NT2/D1 (cell line): ENCODE data around the gene NR2C2.
"Not testable (repeated sequence)": the region's sequence is repeated elsewhere in the genome, so short reads cannot be mapped to it uniquely, and the experiment has no call there.

Experiments used
- DNase-seq: peaks from one replicate; pipeline ENCODE4 v3.0.0-alpha.2; 2011; ENCODE audit warnings: low read depth, low spot score
- H3K27me3 ChIP-seq: 2 replicates; pipeline ENCODE4 v1.6.0; 2011; ENCODE audit warnings: mild to moderate bottlenecking; ENCODE audit not compliant: insufficient read length, insufficient read depth
- H3K36me3 ChIP-seq: 2 replicates; pipeline ENCODE4 v1.6.1; 2011; ENCODE audit warnings: mild to moderate bottlenecking, low read length, mixed read lengths; ENCODE audit not compliant: insufficient read depth, insufficient read length
- H3K4me1 ChIP-seq: 2 replicates; pipeline ENCODE4 v1.5.1; 2011; ENCODE audit not compliant: insufficient read depth, insufficient read length
- H3K4me3 ChIP-seq: 2 replicates; pipeline ENCODE4 v1.5.1; 2011; ENCODE audit warnings: low read depth; ENCODE audit not compliant: insufficient read length
- H3K9ac ChIP-seq: 2 replicates; pipeline ENCODE4 v1.6.0; 2011; ENCODE audit warnings: low read depth; ENCODE audit not compliant: insufficient read length
- H3K9me3 ChIP-seq: 2 replicates; pipeline ENCODE4 v1.5.1; 2011; ENCODE audit warnings: mild to moderate bottlenecking, low read length; ENCODE audit not compliant: insufficient read depth
- SUZ12 ChIP-seq: IDR thresholded peaks from 2 replicates; pipeline ENCODE4 v1.6.1; 2011; ENCODE audit not compliant: insufficient read length, insufficient read depth; ENCODE audit errors: extremely low read depth
- YY1 ChIP-seq: IDR thresholded peaks from 2 replicates; pipeline ENCODE4 v1.6.1; 2011; ENCODE audit not compliant: insufficient read length, insufficient read depth
- ZNF274 ChIP-seq: IDR thresholded peaks from 2 replicates; pipeline ENCODE4 v1.6.1; 2011; ENCODE audit warnings: mild to moderate bottlenecking, low read depth, low read length

NR2C2 gene

DNA sequence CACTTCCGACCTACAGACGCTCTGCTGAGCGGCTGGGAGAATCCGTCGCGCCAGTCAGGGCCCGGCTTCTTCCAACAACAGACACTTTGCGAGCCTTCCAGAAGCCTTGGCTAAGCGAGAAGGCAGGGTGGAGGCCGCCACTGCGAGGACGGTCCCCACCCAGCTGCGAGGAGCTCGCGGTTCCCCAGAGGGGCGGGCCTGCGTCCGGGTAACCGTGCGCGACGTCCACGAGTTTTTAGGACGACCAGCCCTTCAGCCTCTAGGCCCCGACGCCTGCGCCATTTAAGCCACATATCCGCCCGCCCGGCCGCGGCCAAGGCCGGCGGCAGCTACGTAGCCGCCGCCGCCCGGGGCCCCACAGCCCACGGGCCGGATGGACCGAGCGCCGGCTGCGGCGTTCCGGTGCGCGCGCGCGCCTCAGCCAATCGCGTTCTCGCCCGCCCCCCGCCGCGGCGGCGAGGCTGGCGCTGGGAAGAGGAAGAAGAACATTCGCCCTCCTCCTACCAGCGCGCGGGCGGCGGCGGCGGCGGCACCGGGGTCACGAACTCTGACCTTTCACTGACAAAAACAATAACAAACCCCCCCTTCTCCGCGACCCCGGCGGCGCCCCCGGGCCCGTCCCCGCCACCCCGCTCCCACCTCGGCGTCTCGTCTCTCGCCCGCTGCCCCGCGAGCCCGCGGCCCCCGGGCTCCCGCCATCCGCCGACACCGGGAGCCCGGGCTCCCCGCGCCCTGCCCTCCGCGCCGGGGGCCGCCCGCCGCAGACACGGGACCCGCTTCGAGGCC lies at the start of gene NR2C2:
Gene NR2C2, plus strand, starts transcription at position 484 of the 786 bp plus-strand sequence. CDS start 56,332 bp downstream, outside the sequence.
- Histone ChIP-seq H3K9ac (peak within 1 kb of the TSS; percentile 96), H3K9me3 (no peaks in the 10 kb centered on the region), H3K4me1 (peaks cover 1% of the 10 kb centered on the region), H3K36me3 (peaks cover 44% of the 10 kb centered on the region), H3K4me3 (peak within 1 kb of the TSS; percentile 91), H3K27me3 (no peaks in the 10 kb centered on the region)
- TF ChIP-seq YY1 (no peak), ZNF274 (no peak), SUZ12 (no peak)
- DNase-seq = peak; percentile 61

DNA sequence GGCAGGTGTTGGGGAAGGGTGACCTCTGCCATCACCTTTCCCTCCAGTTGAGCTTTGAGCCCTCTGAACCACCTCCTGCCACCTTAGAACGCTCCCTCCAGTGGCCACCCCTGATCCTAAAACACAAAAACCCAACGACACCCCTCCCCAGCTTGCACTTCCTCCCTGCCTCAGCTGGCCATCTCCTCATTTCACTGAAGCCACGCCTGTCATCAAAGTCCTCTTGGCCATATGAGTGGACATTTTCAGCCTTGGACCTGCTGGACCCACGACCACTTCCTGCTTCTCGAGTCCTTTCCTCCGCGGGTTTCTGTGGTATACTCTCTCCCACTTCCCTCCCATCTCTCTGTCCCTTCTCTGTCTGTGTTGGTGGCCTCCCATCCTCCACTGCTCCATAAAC lies 48.5 kb upstream of the NR2C2 start:
- no peak for DNase-seq
- Histone ChIP-seq H3K4me1 (peaks cover 15% of the 10 kb centered on the region), H3K36me3 (peaks cover 45% of the 10 kb centered on the region), H3K9ac (no peak overlapping the region), H3K27me3 (no peaks in the 10 kb centered on the region), H3K9me3 (no peaks in the 10 kb centered on the region), H3K4me3 (no peak overlapping the region)
- TF ChIP-seq YY1 = no peak
- no peak for TF ChIP-seq ZNF274
- no peak for TF ChIP-seq SUZ12

DNA sequence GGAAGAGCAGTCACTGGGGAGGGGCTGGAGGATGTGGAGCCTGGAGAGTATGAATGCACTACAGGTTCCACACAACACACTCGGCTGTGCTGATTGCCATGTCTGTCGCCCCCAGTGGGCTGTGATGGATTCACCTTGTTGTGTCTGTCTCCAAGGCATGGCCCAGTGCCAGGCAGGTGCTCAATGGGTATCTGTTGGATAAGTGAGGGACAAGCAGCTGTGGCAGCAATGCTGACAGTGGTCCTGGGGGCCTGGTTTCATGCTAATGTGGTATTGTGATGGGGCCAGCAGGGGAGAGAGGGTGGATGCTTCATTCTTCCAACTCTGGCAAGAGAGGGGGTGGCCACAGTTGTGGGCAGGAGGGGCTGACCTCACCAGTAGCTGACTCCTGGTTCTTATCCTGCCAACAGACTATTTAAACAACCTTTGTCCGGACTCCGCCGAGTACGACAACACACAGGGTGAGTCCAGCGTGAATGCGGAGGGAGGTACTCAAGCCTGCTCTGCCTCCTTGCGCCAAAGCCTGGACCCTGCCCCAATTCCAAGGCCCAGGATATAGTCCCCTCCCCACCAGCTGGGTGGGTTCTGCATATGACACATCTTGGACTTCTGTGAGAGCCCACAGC lies 47.3 kb upstream of the NR2C2 start:
- TF ChIP-seq YY1 (no peak), SUZ12 (no peak), ZNF274 (no peak)
- Histone ChIP-seq H3K4me3 (no peak overlapping the region), H3K27me3 (no peaks in the 10 kb centered on the region), H3K9ac (no peak overlapping the region), H3K36me3 (peaks cover 47% of the 10 kb centered on the region), H3K9me3 (0 out of 2 replicates have a peak, but pooled peaks cover 3% of the 10 kb centered on the region), H3K4me1 (peaks cover 15% of the 10 kb centered on the region)
- DNase-seq = peak; percentile 36

DNA sequence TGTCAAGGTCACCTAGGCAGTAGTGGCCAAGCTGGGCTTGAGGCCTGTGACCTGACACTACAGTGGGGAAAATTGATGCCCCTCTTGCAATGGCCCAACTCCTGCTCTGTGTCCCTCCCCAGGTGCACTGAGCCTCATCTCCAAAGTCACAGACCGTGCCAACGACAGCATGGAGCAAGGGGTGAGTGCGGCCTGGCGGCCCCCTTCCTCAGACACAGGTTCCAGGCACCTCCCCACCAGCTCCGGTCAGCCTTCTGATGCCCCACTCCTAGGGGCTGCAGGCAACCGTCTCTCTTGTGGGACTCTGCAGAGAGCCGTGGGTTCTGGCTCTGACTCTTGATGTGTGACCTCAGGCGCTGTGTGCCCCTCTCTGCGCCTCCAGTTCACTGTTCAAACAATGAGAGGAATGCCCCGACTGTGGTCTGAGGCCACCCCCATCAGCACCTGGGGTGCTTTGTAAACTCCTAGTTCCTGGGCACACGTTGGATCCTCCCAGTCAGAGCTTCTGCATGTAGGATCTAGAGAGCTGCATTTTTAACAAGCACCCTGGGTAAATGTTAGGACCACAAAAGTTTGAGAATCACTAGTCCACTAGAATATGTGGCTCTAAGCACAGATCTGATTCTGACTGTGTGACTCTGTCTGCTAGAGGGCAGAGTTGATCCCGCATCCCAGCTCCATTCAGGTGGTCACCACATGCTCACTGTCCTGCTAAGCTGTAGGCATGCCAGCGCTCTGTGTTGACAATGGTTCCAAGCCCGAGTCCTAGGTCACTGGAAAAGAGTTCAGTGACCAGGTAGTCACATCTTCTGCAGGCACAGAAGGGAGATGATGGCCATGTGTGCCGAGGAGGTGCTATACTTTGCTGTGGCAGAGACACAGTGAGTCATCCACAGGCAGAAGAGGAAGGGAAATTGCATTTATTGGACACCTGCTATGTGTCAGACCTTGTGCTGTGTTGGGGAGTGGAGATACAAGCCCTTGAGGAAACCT lies 46.2 kb upstream of the NR2C2 start:
- H3K4me3 ChIP-seq = no peak overlapping the region
- TF ChIP-seq SUZ12 = no peak
- no peak for TF ChIP-seq YY1
- no peak for DNase-seq
- H3K9ac ChIP-seq = no peak overlapping the region
- peaks cover 15% of the 10 kb centered on the region for H3K4me1 ChIP-seq
- no peaks in the 10 kb centered on the region for H3K27me3 ChIP-seq
- peaks cover 49% of the 10 kb centered on the region for H3K36me3 ChIP-seq
- H3K9me3 ChIP-seq = 0 out of 2 replicates have a peak, but pooled peaks cover 10% of the 10 kb centered on the region

DNA sequence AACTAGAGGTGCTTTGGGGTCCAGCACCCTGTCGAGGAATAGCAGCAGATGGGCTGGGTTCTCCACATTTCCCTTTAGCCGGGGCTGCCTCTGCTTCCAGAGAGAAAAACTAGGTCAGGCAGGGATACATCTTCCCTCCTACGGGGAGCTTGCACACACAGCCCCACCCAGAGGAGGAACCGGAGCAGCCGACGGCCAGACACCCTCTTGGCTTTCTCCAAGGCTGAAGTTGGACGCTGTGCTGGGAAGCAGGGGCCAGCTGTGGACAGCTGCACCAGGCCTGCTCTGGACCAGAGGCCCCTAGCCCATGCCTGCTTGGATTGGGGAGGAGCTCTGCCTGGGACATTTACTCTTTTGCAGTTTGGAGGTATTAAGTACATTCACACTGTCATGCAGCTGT lies 44.7 kb upstream of the NR2C2 start:
- DNase-seq = no peak
- no peaks in the 10 kb centered on the region for H3K27me3 ChIP-seq
- no peak overlapping the region for H3K4me3 ChIP-seq
- H3K4me1 ChIP-seq = peaks cover 17% of the 10 kb centered on the region
- H3K9ac ChIP-seq = no peak overlapping the region
- peaks cover 54% of the 10 kb centered on the region for H3K36me3 ChIP-seq
- 0 out of 2 replicates have a peak, but pooled peaks cover 10% of the 10 kb centered on the region for H3K9me3 ChIP-seq
- TF ChIP-seq SUZ12 (no peak), YY1 (no peak), ZNF274 (no peak)

DNA sequence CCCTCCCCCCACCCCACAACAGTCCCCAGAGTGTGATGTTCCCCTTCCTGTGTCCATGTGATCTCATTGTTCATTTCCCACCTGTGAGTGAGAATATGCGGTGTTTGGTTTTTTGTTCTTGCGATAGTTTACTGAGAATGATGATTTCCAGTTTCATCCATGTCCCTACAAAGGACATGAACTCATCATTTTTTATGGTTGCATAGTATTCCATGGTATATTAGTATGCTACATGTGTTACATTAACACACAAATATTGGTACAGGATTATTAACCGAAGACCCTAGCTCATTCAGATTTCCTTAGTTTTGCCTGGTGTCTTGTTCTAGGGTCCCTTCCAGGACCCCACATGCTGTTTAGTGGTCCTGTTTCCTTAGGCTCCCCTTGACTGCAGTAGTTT lies 43.9 kb upstream of the NR2C2 start:
- peaks cover 15% of the 10 kb centered on the region for H3K4me1 ChIP-seq
- not testable (repeated sequence) for DNase-seq, H3K9ac ChIP-seq, H3K4me3 ChIP-seq, H3K27me3 ChIP-seq
- H3K9me3 ChIP-seq = 0 out of 2 replicates have a peak, but pooled peaks cover 10% of the 10 kb centered on the region
- H3K36me3 ChIP-seq = peaks cover 47% of the 10 kb centered on the region
